NT2/D1 (cell line): ENCODE results near the gene BIRC6.

Experiments used
- YY1 ChIP-seq: IDR thresholded peaks from 2 replicates; pipeline ENCODE4 v1.6.1; 2011; ENCODE audit not compliant: insufficient read length, insufficient read depth
- ZNF274 ChIP-seq: IDR thresholded peaks from 2 replicates; pipeline ENCODE4 v1.6.1; 2011; ENCODE audit warnings: mild to moderate bottlenecking, low read depth, low read length

GRCh38 chr2:32403782-32404181 lies 47.0 kb downstream of the BIRC6 start:
- no peak for TF ChIP-seq YY1
- no peak for TF ChIP-seq ZNF274
